Keratinocyte (primary cell): ENCODE measurements around the gene SHQ1.

ENCODE experiments used
- EZH2 ChIP-seq: IDR thresholded peaks from one replicate; pipeline ENCODE4 v1.6.1; 2012; ENCODE audit warnings: inconsistent platforms, mild to moderate bottlenecking, low read length, moderate library complexity
- TF ChIP-seq, protein P1 (sequence below), 3 experiments: IDR thresholded peaks in 1 of 3; conservative IDR thresholded peaks in 1 of 3; optimal IDR thresholded peaks in 1 of 3; 2 replicates in 2 of 3; 3 replicates in 1 of 3; pipeline versions ENCODE3 to v1.5.1; 2011; ENCODE audit warnings: low read length in 3 of 3, mild to moderate bottlenecking in 3 of 3, moderate library complexity in 2 of 3, control low read depth in 1 of 3, inconsistent platforms in 1 of 3; ENCODE audit not compliant: insufficient read depth in 2 of 3; ENCODE audit errors: extremely low read depth in 1 of 3

DNA sequence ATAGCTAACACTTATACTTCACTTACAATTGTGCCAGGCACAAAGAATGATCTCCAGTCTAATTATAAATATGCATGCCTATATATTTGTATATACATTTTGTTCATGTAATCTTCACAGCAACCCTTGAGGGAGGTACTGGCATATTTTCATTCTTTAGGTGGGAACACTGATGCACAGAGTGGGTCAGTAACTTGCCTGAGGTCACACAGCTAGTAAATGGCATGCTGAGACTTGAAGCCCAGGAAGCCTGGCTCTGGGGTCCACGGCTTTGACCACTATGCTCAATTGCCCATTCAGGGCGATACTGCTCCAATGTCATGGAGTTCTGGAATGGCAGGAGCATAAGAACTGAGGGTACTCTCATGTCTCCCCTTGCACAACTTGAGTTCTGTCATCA, 139.8 kb downstream of the SHQ1 start:
- TF ChIP-seq, protein P1, sequence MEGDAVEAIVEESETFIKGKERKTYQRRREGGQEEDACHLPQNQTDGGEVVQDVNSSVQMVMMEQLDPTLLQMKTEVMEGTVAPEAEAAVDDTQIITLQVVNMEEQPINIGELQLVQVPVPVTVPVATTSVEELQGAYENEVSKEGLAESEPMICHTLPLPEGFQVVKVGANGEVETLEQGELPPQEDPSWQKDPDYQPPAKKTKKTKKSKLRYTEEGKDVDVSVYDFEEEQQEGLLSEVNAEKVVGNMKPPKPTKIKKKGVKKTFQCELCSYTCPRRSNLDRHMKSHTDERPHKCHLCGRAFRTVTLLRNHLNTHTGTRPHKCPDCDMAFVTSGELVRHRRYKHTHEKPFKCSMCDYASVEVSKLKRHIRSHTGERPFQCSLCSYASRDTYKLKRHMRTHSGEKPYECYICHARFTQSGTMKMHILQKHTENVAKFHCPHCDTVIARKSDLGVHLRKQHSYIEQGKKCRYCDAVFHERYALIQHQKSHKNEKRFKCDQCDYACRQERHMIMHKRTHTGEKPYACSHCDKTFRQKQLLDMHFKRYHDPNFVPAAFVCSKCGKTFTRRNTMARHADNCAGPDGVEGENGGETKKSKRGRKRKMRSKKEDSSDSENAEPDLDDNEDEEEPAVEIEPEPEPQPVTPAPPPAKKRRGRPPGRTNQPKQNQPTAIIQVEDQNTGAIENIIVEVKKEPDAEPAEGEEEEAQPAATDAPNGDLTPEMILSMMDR (optimal IDR thresholded peaks at IDR 0.05 in 1 of 3, IDR thresholded peaks at IDR 0.05 in 1 of 3, conservative IDR thresholded peaks at IDR 0.05 in 1 of 3; ENCODE audit: extremely low read depth in 1 of 3, insufficient read depth in 2 of 3, low read length in 3 of 3), result no peak
- no peak for TF ChIP-seq EZH2
